HG03460 (cell line): Measurements from ENCODE around the gene TRUB1.

Experiments used
- ATAC-seq: cut with Tn5 transposase; IDR thresholded peaks from one replicate; pipeline ENCODE4 v1.9.1; 2021; ENCODE audit not compliant: unreplicated experiment

TRUB1 gene

DNA sequence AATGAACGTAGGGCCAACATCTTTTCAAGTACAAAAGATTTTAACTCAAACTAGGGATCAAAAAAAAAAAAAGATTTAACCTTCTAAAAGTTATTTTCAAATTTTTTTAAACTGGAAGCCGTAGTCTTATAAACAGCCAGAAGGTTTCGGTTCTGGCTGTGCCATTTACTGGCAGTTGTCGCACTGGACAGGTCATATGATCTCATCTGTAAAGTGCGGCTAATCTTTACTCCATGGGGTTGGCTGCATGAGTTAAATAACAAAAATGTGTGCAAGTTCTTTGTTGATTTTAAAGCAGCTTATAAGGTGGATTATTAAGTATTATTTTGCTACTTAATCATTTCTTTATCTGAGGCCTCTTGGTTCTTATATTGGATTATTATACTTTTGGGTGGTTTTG, 36.6 kb downstream of the TRUB1 start:
- ATAC-seq, result no peak

GRCh38 chr10:114975091-114975490, 37.1 kb downstream of the TRUB1 start:
- no peak for ATAC-seq

DNA sequence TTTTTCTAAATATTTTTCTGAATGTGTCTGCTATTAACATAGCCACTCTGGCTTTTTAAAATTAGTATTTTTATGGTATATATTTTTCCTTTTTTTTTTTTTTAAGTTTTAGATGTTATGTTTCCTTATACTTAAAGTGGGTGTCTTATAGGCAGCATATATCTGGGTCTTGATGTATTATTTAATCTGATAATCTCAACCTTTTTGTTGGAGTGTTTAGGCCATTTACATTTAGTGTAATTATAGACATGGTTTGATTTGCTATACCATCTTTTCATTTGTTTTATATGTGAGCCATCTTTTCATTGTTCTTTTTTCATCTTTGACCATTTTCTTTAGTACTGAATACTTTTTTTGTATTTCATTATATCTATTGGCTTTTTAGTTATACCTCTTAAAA, 45.0 kb downstream of the TRUB1 start:
- ATAC-seq, result no peak

GRCh38 chr10:114987995-114988394, 50.0 kb downstream of the TRUB1 start:
- no peak for ATAC-seq

GRCh38 chr10:114990586-114990985, 52.6 kb downstream of the TRUB1 start:
- ATAC-seq, result no peak

GRCh38 chr10:114990991-114991390, 53.0 kb downstream of the TRUB1 start:
- no peak for ATAC-seq

DNA sequence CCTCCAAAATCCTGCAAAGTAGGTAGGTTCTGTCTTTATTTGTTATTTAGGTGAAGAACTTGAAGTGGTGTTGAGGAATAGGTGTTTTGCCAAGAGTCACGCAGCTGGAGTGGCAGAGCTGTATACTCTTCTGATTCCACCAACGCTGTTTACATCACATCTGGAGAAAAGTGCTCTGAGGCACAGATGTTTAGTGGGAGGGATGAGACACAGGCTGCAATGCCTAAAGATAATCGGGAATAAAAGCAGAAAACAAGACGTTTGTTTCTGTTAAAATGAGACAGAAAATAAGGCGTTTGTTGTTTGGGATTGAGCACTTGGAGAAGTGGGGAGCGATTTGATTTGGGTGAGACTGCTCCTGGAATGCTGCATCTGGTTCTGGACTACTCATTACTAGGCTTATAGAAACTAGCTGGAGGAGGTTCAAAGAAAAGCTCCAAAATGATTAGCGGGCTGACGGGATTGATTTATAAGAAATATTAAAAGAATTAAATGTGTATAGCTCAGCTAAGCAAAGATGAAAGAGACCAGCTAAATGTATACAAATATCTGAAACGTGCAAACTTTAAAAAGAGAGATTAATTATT, 54.3 kb downstream of the TRUB1 start:
- ATAC-seq, result no peak

DNA sequence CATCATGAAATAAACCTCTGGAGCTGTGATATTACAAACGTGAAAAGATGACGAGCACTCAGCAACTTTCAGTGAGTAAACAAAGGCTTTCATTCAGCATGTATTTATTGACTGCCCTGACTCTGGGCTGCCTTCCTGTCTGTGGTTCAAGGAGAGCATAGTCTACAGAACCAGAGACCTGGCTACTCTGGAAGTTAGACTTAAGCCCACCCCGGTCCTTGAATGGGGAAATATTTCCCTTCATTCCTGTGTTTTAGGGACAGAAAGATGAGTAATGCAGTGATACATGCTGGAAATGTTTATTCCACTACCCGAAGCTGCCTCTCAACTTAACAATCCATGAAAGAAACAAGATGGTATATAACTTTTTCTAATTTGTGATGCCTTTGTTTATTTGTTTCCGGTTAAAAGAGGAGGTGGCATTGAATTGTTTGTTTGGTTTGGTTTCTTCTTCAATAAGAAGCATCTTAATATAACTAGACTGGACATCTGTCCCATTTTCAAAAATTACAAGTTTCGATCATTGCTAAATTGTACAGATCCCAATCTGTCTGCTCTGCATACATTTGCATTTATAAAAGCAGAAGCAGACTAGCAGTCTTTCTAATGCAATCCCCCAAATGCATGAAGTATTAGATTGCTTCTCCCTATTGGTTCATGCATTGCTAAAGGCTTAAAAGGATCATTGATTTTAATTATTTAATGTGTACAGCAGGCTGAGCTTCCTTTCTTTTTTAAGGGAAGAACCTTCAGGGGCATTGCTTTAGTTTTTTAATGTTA, 57.7 kb downstream of the TRUB1 start:
- no peak for ATAC-seq

DNA sequence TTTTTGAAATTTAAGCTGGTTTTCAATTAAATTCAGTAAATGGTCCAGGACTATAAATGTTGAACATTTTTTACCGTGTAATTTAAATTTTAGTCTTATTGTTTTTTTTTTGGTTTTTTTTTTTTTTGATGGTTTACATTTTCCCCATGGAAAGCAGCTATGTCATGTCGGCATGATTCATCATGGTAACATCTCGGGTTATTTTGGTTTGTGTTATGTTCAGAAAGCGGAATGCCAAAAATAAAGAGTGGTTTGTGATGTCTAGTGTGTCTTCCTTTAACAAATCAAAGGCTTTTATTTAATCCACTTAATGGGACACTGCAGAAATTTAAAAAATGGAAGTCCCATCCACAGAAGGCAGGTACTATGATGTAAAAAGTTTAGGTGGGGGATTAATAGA, 58.5 kb downstream of the TRUB1 start:
- ATAC-seq, result no peak

DNA sequence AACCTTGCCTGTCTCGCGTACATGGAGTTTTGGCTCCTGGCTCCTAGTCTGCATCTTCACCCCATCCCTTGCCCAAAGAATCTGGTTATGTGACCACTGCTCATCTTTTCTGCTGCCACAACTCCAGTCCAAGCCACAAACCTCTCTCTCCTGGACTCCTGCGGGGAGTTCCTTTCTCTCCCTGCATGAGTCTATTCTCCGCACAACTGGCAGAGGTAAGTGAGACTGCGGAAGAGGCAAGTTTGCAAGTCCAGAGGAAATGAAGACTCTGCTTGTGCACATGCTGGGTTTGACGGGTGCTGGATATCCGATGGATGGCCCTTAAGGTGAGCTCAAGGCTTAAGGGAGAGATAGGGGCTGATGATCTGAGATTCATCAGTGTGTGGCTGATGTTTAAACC, 61.0 kb downstream of the TRUB1 start:
- ATAC-seq, result no peak

- peak; percentile 77 for ATAC-seq
Observed at GRCh38 chr10:115001506-115002381, 63.7 kb downstream of the TRUB1 start.

GRCh38 chr10:115003396-115003795, 65.4 kb downstream of the TRUB1 start:
- ATAC-seq, result no peak

DNA sequence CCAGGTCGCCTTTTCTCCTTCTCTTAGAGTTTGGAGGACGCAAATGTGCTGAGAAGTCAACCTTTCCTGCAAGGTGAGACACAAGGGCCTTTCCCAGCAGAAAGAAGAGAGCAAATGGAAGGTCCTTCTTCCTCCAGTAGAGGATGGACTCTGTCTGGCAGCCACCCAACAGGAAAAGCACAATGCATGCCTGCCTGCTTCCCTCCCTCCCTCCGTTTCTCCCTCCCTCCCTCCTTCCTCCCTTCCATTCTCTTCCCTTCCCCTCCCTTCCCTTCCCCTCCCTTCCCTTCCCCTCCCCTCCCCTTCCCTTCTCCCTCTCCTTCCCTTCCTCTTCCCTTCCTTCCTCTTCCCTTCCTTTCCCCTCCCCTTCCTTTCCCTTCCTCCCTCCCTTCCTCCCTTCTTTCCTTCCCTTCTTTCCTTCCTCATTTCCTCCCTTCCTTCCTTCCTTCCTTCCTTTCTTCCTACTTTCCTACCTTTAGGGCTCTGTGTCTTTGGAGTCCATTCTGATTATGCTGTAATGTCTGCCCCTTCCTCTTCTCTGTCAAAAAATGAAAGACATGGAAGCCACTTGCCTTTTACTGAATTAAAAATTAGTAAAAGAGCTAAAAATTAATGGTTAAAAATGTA, 66.4 kb downstream of the TRUB1 start:
- no peak for ATAC-seq

DNA sequence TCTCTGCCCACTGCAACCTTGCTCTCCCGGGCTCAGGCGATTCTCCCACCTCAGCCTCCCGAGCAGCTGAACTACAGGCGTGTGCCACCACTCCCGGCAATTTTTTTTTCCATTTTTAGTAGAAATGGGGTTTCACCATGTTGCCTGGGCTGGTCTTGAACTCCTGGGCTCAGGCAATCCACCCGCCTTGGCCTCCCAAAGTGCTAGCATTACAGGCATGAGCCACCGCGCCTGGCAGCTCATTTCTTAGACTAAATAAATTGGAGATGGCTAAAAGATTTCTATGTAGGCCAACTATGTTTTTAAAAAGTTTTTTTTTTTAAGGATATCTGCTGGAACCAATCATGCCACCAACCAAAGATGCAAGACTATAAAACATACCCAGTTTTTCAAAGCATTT, 67.8 kb downstream of the TRUB1 start:
- no peak for ATAC-seq

DNA sequence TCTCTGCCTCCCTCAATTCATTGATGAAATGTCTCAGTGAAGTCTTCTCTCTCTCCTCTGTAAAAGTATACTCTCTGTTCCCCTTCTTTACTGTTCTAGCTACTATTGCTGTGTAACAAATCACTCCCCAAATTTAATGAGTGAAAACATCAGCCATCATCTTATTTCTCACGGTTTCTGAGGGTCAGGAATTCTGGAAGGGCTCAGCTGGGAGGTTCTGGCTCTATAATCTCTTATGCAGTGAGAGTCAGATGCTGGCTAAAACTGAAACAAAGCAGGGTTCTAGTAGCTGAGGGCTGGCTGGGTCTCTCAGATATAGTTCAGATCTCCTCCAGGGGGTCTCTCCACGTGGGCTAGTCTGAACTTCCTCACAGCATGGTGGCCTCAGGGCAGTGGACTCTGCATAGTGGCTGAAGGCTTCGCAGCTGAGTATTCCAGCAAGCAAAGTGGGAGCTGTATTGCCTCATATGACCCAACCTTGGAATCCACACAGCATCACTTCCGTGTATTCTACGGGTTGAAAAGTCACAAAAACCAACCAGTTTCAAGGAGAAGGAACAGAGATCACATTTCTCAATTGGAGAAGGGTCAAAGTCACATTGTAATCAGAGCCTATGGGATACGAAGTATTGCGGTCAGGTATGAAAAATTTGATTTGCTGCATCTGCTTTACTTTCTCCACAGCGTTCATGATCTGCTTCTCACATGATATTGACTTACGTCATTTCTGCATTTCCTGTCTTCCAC, 80.4 kb downstream of the TRUB1 start:
- no peak for ATAC-seq

DNA sequence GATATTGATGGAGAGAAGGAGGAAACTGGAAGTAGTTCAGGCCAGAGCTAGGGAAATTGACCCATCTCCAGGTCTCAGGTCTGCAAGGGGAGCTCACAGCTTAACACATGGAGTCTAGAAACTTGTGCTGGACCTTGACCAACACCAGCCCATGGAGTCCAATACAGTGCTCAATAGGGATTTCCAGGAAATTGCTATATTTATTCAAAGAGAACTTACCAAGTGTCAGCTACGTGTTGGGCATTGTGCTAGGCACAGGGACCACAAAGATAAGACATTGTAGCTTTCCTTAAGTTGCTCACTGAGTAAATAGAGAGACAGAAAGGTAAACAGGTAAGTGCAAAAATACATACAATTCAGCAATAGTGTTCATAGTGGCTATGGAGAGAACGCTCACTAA, 82.5 kb downstream of the TRUB1 start:
- no peak for ATAC-seq

- no peak for ATAC-seq
Observed at GRCh38 chr10:115022733-115023132, 84.7 kb downstream of the TRUB1 start.

- ATAC-seq, result no peak
Observed at GRCh38 chr10:115023715-115024114, 85.7 kb downstream of the TRUB1 start.

GRCh38 chr10:115024371-115024770, 86.4 kb downstream of the TRUB1 start:
- ATAC-seq, result no peak

DNA sequence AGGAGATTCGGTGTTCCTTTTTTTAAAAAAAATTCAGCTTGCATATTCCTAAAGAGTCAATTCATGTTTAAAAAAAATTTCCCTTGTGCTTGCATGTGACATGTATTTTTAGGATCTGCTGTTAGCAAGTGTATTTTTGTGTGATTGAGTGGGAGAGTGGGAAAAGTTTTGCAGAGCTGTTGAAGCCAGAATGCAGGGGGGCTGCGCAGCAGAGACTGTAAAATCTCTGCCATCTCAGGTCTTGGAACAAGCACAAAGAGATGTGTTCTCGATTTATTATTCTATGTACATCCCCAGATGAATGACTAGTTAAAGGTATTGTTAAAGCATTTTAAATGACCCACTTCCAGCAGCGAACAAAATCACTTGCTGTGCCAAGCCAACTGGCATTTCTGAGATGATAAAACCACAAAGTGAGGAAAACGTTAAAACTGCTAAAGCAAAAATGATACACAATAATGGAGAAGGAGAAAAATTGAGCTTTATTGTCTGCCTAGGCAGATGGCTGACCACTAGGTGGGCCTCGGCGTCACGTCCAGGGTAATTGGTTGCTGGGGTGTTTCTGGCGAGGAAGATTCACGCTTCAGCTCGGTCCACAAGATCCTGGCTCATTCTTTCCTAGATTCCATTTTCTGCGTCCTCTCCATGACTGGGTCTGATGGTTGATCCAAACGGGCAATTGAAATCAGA, 88.2 kb downstream of the TRUB1 start:
- ATAC-seq, result no peak
